Nephron progenitor cell (in vitro differentiated cells): Measurements from ENCODE around the gene KIF9.

ENCODE experiments used
- DNase-seq: peaks from one replicate; pipeline ENCODE4 v3.0.0; 2021
- H3K27ac Mint-ChIP-seq: 2 replicates; pipeline ENCODE4 v1.8.0; 2021; ENCODE audit warnings: mild to moderate bottlenecking, moderate library complexity, mixed read lengths
- H3K27me3 Mint-ChIP-seq: 2 replicates; pipeline ENCODE4 v1.8.0; 2021; ENCODE audit warnings: mild to moderate bottlenecking, low read depth, mixed read lengths; ENCODE audit not compliant: poor library complexity
- H3K36me3 Mint-ChIP-seq: 2 replicates; pipeline ENCODE4 v1.8.0; 2021; ENCODE audit warnings: low read depth, mixed read lengths
- H3K4me1 Mint-ChIP-seq: 2 replicates; pipeline ENCODE4 v1.8.0; 2021; ENCODE audit warnings: mixed read lengths
- H3K4me3 Mint-ChIP-seq: 2 replicates; pipeline ENCODE4 v1.8.0; 2021; ENCODE audit warnings: mild to moderate bottlenecking, moderate library complexity, mixed read lengths
- H3K9me3 Mint-ChIP-seq: 2 replicates; pipeline ENCODE4 v1.8.0; 2021; ENCODE audit warnings: mild to moderate bottlenecking, moderate library complexity, mixed read lengths
- TF ChIP-seq, protein P1 (sequence below): fragments of 200-600 bp; sonication (generic); IDR thresholded peaks from 2 replicates; pipeline ENCODE4 v1.5.0; 2021; ENCODE audit warnings: antibody characterized with exemption

KIF9 gene

DNA sequence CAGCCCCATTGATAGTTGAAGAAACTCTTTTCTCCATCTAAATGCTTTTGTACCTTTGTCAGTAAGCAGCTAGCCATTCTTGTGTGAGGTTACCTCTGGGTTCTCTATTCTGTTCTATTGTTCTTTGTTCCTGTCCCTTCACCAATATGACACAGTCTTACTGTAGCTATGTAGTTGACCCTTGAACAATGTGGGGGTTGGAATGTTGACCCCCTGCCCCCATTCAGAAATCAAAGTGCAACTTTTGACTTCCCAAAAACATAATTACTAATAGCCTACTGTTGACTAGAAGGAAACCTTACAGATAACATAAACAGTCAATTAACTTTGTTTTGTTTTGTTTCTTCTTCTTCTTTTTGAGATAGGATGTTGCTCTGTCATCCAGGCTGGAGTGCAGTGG lies 18.9 kb upstream of the KIF9 start:
- no peak overlapping the region for H3K4me3 Mint-ChIP-seq
- no peak for DNase-seq
- no peak overlapping the region for H3K27ac Mint-ChIP-seq
- H3K36me3 Mint-ChIP-seq: peaks cover 47% of the 10 kb centered on the region
- H3K4me1 Mint-ChIP-seq: no peaks in the 10 kb centered on the region
- TF ChIP-seq, protein P1, sequence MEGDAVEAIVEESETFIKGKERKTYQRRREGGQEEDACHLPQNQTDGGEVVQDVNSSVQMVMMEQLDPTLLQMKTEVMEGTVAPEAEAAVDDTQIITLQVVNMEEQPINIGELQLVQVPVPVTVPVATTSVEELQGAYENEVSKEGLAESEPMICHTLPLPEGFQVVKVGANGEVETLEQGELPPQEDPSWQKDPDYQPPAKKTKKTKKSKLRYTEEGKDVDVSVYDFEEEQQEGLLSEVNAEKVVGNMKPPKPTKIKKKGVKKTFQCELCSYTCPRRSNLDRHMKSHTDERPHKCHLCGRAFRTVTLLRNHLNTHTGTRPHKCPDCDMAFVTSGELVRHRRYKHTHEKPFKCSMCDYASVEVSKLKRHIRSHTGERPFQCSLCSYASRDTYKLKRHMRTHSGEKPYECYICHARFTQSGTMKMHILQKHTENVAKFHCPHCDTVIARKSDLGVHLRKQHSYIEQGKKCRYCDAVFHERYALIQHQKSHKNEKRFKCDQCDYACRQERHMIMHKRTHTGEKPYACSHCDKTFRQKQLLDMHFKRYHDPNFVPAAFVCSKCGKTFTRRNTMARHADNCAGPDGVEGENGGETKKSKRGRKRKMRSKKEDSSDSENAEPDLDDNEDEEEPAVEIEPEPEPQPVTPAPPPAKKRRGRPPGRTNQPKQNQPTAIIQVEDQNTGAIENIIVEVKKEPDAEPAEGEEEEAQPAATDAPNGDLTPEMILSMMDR: no peak
- H3K9me3 Mint-ChIP-seq: no peaks in the 10 kb centered on the region
- no peaks in the 10 kb centered on the region for H3K27me3 Mint-ChIP-seq

DNA sequence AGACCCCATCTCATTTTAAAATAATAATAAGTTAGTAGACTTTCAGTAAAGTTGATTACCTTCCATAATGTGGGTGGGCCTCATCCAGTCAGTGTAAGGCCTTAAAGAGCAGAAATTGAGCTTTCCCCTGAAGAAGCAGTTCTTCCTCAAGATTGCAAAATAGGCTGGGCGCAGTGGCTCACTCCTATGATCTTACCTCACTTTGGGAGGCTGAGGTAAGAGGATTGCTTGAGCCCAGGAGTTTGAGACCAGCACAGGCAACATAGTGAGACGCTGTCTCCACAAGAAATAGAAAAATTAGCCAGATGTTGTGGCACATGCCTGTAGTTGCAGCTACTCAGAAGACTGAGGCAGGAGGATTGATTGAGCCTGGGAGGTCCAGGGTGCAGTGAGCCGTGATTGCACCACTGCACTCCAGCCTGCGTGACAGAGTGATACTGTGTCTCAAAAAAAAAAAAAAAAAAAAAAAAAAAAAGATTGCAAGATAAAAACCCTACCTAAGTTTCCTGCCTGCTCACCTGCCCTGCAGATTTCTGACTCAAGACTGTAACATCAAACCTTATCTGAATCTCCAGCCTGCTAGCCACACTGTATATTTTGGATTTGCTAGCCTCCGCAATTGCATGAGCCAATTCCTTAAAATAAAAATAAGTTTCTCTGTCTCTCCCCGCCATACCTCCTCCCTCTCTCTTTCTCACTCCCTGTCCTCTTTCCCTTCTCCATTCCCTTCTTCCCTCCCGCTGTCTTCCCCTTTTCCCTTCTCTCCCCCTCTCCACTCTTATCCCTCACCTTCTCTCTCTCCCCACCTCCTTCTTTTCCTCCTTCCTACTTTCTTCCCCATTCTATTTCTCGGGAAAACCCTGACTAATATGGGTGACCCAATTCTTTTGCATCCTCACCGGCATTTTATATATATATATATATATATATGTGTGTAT lies 17.1 kb upstream of the KIF9 start:
- peaks cover 34% of the 10 kb centered on the region for H3K36me3 Mint-ChIP-seq
- H3K27me3 Mint-ChIP-seq: no peaks in the 10 kb centered on the region
- no peak overlapping the region for H3K4me3 Mint-ChIP-seq
- TF ChIP-seq, protein P1: no peak
- H3K4me1 Mint-ChIP-seq: no peaks in the 10 kb centered on the region
- H3K9me3 Mint-ChIP-seq: no peaks in the 10 kb centered on the region
- H3K27ac Mint-ChIP-seq: no peak overlapping the region
- no peak for DNase-seq

DNA sequence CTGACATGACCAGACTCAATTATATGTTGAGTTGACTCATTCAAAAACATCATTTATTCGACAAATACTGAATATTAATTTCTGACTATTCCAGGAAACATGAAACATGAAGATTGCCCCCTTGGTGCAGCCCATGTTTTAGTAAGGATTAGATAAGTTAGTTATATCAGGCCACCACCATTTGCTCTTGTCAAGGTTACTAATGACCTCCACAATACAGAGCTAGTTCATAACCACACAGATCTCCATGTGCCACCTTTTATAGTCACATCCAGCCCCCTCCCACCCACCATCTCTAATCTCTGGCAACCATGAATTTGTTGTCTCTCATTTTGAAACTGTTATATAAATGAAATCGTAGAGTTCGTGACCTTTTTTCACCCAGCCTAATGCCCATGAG lies 15.8 kb upstream of the KIF9 start:
- Mint-ChIP-seq H3K9me3 (no peaks in the 10 kb centered on the region), H3K4me3 (no peak overlapping the region), H3K36me3 (peaks cover 30% of the 10 kb centered on the region), H3K27me3 (no peaks in the 10 kb centered on the region), H3K4me1 (no peaks in the 10 kb centered on the region), H3K27ac (no peak overlapping the region)
- DNase-seq: no peak
- TF ChIP-seq, protein P1: no peak

DNA sequence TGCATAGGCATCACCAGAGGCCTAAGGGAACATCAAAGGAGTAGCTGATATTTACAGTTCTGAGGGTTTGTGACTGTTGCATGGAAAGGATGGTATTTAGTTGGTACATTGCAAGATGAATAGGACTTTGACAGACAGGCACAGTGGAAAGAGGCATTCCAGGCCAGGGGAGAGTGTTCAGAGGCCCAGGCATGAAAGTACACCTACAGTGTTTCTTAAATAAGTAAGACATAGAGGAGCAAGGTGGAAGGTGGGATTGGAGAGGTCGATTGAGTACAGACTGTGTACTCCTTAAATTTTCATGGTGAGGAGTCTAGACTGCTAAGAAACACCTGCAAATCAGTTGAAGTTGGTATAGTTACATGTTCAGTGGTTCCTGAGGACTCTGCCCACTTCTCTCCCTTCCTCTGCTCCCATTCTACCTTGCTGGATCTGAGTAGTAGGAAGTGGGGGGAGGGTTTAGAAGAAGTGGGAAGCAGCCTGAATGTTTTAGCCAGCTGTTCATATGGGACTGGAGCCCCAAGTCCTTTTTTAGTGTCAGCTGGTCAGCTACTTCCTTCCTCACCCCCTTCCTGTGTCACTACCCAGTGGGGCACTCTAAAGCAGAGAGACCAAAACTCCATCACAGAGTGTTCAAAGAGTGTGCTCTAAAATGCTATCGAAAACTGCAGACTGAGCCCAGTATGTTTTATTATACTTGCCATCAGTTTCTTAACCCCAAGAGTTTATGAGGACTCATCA lies 14.1 kb upstream of the KIF9 start:
- Mint-ChIP-seq H3K27me3 (no peaks in the 10 kb centered on the region), H3K4me1 (no peaks in the 10 kb centered on the region), H3K4me3 (no peak overlapping the region), H3K36me3 (peaks cover 14% of the 10 kb centered on the region), H3K9me3 (no peaks in the 10 kb centered on the region), H3K27ac (peak overlapping the region; percentile 52)
- DNase-seq: no peak
- TF ChIP-seq, protein P1: no peak

DNA sequence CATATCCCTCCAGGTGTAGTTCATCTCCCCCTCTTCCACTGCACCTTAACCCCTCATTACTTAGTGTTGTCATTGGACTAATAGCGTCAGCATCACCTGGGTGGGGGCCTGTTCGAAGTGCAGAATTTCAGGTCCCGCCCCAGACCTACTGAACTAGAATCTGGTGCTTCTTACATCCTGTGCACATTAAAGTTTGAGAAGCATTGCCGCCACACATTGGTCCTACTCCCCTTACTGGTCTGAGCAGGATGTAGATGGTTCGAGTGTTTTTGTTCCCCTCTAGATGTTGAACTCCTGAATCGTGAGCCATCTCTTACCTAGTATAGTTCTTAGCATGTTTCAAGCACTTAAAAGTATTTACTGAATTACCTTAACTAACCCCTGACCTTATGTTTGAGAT lies 13.4 kb upstream of the KIF9 start:
- no peaks in the 10 kb centered on the region for H3K4me1 Mint-ChIP-seq
- no peak overlapping the region for H3K4me3 Mint-ChIP-seq
- peaks cover 6% of the 10 kb centered on the region for H3K36me3 Mint-ChIP-seq
- H3K27ac Mint-ChIP-seq: peak overlapping the region; percentile 15
- no peaks in the 10 kb centered on the region for H3K9me3 Mint-ChIP-seq
- DNase-seq: no peak
- TF ChIP-seq, protein P1: no peak
- H3K27me3 Mint-ChIP-seq: no peaks in the 10 kb centered on the region
